Measurements from ENCODE around the gene ZBTB7C. TPM values are rescaled to one million over a fixed set of nuclear protein-coding genes. Genes with fewer than 3 reads are reported as not detected.

The ZBTB7C gene
- total RNA-seq, 1 donor from 2014 or later: 0.78 TPM

DNA sequence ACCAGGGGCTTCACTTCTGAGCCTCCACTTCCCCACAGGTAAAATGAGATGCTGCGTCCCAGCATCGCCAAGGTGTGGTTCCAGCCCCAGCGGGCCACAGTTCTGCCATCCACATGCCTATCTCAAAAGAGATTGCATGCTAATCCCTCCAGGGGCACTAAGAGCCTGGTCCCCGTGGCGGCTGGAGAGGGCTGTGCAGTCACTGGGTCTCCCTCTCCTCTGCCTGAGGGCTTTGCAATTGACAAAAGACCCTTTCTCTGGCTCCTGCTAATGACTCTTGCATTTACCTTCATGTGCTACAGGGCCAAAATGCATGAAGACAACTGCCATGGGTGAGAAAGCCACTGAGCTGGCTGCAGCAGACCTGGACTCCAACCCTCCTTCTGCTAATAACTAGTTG lies 18.5 kb downstream of the ZBTB7C start:
- DNase-seq: no peak

DNA sequence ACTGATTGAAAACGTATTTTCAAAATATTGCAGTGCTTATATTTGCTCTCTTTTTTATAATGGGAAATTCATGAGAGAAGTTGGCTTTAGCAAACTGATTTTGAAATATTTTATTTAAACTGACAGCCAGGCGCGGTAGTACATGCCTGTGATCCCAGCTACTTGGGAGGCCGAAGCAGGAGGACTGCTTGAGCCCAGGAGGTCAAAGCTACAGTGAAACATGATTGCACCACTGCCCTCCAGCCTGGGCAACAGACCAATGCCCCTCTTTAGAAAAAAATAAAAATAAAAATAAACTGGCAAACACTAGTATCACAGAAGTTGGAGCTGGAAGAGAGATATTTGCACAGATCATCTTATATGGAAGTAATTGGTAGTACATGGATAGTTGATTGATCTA lies 20.7 kb downstream of the ZBTB7C start:
- no peak for DNase-seq

DNA sequence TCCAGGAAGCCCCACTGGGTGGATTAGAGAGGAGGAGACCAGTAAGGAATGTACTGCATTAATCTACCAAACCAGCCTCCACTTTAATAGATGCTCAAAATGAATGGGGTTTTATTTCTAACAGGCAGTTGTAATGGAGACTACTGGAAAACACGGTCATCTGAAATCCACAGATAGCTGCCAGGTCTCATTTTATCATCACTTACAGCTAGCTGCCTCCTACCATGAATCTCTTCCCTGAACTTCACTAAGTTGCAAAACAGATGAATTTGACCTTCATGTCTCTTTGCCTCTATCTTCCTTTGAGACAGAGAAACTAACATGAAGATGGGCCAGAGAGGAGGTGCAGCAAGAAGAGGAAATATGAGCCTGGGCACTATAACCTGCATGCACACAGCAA lies 21.9 kb downstream of the ZBTB7C start:
- no peak for DNase-seq

DNA sequence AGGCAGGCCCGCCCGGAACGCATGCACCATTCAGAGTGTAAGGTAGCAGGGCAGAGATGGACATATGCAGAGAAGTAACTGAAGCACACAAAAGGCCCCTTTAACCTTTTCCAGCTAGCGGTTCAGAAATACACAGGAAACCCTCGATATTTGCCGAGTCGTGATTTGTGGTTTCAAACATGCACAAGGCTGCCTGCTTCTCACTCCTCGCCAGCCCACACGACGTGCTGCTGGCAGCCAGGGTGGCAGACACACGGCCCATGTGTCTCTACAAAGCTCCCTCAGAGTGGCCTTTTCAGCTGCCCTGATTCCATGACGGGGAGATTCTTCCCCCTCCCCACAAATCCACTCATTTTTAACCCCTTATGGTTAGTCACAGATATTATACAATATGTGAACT lies 23.6 kb downstream of the ZBTB7C start:
- no peak for DNase-seq

DNA sequence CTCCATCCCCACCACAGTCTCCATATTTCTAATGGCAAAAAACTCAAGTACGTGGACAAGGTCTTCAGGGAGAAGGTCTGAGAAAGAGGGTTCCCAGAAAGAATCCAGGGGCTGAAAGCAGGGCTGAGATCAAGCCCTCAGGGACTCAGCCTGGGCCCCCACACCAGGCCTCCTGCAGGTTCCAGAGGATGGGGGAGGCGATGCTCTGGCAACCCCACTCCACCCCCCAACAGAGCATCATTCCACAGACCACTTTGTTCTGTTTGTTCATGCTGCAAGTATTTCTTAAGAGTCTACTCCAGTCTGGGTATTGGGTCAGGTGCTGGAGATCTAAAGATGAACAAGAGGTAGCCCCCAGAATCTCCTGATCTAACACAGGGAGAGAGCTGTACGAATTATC lies 32.2 kb downstream of the ZBTB7C start:
- no peak for DNase-seq

DNA sequence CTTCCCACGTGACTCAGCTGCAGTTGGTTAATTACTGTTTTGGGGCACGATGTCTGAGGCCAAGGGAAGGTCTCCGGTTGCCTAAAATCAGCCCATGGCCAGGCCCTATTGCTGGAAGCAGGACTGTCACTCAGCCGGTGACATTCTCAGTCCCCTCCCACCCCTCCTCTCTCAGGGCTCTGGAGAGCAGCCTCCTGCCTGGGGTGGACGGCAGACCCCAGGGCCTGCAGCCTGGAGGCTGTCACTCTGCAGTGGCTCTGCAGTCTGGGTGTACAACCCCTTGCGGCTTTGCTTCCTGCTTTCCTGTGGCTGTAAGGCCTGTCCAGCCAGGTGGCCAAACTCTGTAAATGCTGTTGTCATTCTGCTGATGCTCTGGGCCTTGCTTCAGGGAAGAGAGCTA lies 32.8 kb downstream of the ZBTB7C start:
- no peak for DNase-seq

DNA sequence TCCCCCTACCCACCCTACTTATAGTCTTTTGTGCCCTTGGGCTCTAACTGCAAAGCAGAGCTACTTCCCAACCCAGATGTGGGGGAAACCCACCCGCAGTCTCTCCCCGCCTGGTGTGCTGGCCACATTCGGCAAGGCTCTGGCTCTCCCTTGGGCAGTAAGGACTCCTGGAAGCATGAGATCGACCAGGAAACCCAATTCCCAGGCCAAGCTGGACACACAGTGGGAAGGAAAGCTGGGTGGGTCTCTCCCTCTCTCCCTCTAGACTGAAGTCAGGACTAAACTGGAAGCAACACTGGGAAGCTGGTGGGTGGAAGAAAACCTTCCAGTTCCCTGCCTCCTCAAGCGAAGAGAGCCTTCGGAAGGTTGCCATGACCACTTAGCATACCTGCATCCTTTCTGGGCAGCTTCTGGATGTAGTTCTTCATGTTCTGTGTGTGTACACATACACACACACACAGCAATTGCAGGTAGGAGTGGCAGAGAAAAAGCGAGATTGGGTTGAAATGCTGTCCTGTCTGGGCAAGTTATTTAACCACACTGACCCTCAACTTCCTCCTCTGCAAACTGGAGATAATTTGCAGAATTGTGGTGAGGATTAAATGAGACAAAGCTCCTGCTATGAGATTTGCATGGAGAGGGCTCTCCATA lies 33.9 kb downstream of the ZBTB7C start:
- DNase-seq: no peak

DNA sequence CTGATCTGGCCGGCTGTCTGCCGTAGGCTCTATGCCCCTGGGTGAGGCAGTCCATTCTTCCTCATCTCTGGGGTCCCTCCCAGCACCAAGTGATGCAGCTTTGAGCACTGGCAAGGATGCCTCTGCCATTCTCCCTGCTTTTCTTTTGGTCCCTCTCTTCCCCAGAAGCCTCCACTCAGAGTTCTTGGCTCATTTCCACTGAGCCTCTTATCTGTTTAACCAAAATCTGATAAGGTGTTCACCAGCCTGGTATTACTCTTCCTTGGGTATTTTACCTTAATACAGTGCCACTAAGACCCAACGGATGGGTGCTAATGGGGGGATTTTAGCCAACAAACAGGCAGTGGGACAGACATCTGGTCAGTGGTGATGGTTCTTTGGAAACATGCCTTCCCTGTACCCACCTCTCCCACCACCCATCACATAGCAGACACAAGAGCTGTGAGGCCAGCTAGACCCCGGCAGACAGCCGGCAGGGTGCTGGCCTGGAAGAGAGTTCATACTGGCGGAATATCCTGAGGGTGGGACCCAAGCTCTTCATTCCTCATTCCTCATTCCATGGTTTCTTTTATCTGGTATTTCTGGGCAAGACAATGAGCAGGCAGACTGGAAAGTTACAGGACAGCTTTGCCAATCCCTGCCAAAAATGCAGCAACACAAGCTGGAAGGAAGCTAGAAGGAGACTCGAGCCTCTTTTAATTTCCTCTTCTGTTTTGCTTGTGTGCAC lies 34.6 kb downstream of the ZBTB7C start:
- DNase-seq: no peak

DNA sequence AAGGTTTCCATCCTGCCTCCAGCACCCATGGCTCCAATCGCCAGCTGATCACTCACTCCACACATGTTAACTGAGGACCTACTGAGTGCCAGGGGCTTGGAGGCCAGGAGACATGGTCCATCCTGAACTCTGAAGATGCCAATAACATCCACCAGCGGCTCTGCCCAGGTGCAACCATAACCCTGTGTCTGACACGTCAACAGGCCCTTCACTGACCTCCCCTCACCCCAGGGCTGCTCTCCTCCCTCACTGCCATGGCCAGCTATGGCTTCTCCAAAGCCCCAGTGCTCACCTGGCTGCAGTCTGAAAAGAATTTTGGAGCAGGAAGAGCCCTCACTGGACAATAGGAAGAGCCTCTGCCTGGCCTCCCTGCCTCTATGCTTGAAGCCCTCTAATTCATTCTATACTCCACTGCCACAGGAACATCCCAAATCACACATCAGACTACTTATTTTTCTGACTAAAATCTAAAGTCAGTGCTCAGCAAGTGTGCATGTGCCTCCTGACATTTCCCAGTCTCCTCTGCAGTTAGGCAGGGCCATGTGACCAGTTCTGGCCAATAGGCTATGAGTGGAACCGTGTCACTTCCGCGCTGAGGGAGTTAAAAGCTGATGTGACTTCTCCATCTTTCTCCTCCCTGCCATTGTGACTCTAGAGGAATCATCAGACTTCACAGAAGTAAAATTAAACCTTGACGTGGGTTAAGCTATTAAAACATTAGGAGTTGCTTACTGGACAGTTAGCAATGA lies 37.2 kb downstream of the ZBTB7C start:
- no peak for DNase-seq

DNA sequence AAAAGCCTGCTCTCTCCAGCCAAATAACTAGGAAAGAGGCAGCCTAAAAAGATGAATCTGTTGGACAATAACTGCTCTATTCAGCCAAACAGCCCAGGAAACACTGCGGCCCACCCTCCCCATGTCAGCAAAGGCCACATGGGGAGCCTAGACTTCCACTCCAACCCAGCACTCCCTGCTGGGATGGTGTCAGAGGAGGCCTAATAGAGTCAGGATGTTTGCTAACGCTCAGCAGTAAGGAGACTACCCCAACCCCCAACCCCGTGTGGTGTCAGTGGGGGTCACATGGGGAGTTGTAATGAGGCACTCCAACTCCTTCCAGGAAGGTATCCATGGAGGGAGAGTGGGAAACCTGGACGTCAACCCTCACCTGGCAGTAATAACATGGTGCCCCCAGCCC lies 41.6 kb downstream of the ZBTB7C start:
- DNase-seq: no peak

DNA sequence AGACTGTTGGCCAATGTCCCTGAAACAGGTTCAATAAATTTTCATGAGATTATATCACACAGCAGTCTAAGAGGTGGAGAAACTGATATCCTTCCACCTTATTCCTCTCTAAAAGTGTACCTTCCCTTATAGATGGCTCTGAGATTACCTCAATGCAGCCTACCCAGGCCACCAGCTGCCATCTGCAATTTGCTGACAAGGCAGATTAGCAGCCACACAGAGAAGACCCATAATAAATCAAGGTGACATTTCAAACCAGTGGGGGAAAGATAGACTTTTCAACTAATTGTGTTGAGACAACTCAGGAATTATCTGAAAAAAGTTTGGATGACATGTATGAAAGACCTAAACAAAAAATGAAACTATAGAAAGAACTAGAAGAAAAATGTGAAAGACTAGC lies 43.2 kb downstream of the ZBTB7C start:
- no peak for DNase-seq

DNA sequence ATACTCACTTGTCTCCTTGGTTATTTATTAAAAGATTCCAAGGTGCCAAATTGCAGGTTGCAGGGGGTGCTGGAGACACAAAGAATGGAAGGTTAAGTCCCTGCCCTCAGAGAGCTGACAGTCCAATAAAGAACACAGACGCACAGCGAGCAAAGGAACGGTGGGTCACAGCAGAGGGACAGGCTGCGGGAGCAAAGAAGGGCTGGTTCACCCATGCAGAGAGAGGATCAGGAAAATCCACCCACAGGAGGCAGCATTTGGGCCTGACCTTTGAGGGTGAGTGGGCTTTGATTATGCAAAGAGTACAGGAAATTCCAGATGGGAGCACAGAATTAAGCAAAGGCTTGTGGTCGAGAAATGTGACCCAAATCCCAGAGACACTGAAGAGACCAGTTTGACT lies 45.0 kb downstream of the ZBTB7C start:
- DNase-seq: no peak

DNA sequence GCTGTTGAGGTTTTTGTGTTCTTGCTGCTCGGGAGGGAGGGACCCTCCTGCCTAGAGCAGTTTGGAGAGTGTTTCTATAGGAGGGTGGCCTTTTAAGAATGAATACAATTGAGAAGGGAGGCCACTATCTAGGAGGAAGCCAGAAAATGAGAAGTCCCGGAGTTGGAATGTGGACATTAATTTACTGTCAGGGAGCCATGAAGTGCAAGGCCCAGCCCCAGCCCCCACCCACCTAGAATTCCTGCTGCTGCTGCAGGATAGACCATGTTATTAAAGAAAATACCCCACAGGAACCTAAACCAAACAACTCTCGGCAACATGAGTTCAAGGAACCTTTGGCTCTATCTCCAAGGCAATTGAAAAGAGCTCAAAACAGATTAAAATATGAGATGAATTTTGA lies 46.0 kb downstream of the ZBTB7C start:
- DNase-seq: no peak

DNA sequence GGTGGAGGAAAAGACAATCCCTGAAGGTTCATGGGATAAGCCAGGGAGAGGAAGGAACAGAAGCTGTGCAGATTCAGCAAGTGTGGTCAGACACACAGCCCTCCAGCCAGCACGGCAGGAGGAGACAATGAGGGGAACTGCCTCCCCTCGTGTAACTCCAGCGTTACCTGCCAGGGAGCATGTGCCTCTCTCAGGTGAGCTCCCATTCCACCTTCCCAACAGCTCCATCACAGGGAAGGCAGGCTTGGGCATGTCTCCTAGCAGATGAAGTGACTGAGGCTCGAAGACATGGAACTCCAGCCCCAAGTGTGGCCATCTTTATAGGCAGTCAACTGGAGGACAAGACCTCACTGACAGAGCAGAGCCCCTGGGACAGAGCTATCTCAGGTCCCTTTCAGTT lies 47.4 kb downstream of the ZBTB7C start:
- DNase-seq: no peak

DNA sequence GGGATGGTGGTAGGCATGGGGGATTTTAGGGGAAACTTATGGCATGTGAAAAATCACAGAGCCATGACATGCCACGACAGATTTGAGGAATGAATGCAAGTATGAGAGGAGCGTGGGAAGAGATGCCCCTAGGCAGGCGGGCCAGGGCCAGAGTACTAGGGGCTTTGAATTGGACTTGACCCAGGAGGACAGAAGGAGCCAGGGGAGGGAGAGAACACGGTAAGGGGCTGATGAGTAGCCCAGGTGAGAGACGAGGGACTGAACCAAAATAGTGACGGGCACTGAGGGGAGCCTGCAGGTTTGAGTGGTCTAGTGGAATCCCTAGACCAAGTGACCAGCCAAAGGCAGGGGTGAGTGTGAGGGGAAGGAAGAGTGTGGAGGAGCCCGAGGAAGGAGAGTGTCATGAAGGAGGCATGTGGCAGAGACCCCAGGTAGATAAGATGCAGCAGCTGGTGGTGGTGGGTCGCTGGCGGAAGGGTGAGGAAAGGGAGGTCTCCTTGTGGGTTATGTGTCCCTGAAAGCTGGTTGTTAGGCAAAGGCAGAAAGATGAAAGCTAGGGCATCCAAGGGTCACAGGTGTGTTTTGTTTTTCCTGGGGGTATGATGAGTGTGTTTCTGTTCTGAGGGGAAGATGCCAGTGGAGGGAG lies 48.7 kb downstream of the ZBTB7C start:
- DNase-seq: no peak

DNA sequence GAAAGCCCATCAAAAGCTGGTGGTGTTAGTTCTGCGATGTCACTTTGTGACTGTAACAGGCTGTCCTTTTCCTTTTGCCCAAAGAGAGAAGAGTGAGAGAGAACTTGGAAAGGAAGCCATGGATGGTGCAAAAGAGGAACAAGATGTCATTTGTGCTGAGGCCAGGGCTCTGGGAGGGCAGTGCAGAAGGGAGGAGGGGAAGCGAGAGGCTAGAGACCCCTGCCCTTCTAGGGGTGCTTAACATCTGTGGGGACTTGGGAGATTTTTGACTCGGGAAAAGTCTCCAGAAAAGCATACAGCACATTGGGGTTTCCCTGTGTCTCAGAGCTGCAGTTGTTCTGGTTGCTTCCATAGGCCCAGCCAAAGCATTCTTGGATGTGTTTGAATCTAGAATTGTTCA lies 49.6 kb downstream of the ZBTB7C start:
- DNase-seq: no peak

DNA sequence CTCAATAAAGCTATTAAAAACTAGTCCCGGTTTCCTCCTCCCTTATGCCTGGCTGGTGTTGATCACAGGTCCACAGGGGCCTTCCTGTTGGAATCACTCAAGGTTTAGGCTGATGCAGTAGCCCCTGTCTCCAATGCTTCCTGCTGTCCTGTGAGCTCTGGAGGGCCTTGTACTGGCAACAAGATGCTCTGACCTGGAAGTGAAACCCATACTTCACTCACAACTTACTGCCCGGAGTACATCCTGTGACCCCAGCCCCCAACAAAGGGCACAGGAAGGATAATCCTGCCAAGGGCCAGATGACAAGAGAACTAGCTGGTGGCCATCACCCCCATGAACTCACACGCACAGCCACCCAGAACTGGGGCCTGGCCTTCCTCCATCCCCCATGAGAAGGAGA lies 50.3 kb downstream of the ZBTB7C start:
- no peak for DNase-seq

DNA sequence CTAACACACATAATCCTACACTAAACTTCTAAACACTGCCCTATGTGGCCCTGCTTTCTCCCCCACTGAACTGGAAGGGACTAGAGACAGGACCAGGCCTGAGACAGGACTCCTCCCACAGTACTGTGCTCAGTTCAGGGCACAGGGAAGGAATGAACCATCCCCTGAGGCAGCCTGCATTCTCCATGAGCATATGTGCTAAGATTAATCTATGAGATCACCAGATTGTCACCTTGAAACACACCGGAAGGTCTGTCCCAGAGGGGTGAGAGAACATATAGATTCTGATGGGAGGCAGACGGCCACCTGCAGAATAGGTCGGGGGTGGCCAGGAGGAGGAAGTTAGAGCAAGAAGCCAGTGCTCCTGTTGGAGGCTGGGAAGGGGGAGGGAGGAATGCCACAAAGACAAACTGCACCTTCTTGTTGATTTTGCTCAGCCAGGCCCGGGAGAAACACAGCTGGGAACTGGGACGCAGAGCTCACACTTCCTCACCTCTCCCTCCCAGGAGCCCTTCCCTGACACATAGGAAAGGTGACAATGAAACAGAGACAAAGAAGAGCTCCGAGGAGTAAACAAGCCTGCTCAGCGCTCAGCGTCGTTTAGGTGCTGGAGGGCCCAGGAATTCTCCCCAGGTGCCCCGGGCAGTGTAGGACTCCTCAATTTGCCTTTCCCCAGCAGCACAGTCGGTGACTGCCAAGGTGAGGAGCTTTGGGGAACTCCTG lies 52.1 kb downstream of the ZBTB7C start:
- DNase-seq: no peak

DNA sequence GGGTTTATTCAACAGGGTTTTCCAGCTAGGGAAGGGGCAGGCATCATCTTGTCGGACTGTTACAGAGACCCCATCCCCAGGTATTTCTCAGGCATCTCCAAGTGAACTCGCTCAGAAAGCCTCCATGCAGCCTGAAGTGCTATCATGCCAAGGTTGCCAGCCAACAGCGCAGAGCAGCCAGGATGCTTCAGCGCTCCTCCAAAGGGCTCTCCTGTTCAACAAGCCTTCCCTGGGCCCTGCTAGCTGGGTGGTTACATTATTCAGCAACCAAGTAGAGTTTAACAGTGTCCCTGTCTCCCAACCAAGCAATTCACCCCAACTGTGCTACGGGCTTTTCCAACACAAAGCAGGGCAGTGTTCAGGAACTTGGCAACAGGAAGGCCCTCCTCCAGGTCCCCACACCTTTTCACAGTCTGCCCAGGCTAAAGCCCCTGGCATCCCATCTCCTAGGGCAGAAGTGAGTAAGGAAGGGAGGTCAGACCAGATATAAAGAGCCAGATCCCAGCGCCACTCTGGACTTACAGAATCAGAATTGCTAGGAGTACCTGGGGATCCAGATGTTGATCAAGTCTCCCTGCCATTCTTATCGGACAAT lies 52.9 kb downstream of the ZBTB7C start:
- no peak for DNase-seq

DNA sequence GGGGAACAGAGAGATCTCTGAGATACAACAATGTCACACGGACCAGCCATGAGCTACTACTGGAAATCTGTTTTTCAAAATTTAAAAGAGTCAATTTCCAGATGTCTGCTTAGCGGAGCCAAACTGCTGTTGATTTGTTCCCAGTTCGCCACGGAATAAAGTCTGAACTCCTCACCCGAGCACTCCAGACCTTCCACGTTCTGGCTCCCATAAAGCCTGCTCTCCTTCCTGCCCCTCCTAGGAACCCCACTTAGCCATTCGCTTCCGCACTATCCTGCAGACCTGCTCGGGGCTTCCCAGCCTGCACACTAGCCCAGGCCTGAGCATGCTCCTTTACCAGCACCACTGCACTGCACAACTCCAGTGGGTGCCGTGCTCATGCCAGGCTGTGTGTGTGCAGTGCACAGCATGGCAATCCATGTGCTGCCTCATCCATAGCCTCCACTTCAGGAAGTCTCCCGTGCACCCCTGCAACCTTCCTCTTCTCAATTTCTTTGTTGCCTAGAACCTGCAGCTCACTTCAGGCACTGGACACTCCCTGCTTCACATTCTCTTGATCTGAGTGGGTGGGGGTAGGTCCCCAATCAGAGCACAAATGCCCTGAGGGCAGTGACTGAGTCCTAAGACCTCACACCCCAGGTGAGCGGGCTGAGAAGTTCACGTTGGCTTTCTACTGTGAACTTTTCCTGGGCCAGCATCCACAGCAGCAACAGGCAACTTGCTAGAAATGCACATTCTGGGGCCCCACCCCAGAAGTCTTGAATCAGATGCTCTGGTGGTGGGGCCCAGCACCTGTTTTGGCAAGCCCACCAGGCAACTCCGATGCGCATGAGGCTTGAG lies 53.7 kb downstream of the ZBTB7C start:
- no peak for DNase-seq

DNA sequence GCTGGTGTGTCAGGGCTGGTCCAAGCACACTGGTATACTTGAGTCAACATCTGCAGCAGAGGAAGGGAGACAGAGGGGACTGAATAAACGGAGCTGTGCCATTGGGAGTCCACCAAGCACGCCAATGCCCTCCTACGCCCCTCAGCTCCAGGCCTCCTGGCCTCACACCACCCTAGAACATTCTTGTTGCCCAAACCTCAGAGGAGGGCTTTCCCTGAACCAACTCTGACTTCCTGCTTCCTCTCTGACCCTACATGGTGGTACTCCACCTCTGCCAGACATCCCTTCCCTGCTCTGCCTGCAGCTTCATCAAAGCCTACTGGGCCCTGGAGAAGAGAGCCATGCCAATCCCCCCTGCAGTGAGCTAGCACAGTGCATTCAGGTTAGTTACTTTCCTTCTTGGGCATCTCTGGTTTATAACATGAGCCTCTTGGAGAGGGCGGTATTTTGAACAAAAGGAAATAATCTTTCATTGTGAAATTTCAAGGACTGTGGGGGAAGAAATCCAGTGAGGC lies 54.4 kb downstream of the ZBTB7C start:
- no peak for DNase-seq
